ENCODE data around the gene IDI2.
"Not testable (repeated sequence)": the region's sequence is repeated elsewhere in the genome, so short reads cannot be mapped to it uniquely, and the experiment has no call there.

The IDI2 gene

DNA sequence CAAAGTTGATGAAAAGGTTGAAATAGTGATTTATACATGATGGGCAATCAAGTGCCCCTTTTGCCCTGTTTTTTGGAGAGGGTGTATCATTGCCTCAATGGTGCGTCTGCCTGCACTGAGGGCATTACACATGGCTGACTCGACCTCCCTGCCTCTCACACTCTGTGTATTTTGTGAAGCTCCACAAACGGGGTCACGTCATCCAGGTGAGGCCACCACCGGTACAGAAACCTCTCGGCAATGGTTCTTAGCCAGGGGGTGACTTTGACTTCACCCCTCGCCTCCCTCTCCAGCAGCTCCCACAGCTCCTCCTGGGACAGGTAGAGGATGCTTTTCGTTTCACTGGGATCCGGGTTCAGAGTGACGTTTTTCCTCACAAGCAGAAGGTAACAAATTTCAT is 6.3 kb downstream of the IDI2 start:
- DNase-seq, result no peak
- in situ Hi-C loops (cut with HindIII; ENCODE audit: low pct_ligation_motif_present, low pct_unique_long_range_greater_than_20kb, low sequenced_read_pairs), result no loop called here

DNA sequence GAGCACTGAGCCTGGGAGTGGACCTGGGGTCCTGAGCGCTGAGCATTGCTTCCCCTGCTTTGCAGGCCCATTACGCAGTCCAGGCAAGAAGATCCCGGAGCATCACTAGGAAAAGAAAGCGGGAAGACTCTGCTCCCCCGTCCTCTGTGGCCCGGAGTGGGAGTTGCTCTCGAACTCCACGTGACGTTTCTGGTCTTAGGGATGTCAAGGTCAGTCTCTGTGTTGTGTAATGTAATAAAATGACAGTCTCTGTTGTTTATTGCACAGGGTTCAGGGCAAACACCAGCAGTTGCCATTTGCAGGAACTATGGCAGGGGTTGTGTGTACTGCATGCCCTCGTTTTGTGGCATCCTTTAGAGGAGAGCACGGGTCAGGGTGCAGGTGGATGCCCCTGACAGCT is 10.0 kb downstream of the IDI2 start:
- DNase-seq, result no peak
- in situ Hi-C loops (cut with HindIII; ENCODE audit: low pct_ligation_motif_present, low pct_unique_long_range_greater_than_20kb, low sequenced_read_pairs), result no loop called here

DNA sequence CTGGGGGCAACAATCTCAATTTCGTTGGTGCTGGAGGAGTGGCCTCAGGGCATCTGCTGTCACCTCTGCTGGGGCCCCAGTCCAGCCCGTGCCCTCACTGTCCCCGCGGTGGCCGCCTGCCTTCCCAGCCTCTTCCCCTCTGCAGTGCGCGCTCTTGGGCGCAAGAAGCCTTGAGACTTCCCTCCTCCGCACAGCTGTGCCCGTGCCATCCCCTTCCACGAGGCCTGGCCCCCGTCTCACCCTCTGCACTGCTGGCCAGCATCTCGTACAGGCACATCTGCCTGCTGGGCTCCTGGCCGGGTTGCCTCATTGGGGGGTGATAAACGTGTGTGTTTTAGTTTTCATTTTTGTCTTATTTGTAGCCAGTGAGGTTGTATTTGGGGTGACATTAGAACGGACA is 14.0 kb downstream of the IDI2 start:
- in situ Hi-C loops (cut with HindIII; ENCODE audit: low pct_ligation_motif_present, low pct_unique_long_range_greater_than_20kb, low sequenced_read_pairs), result no loop called here

GRCh38 chr10:1010703-1011102 is 15.0 kb downstream of the IDI2 start:
- DNase-seq, result no peak
- in situ Hi-C loops (cut with HindIII; ENCODE audit: low pct_ligation_motif_present, low pct_unique_long_range_greater_than_20kb, low sequenced_read_pairs), result no loop called here

More for the DNA sequence above, 14.0 kb downstream of the IDI2 start:
- DNase-seq, result no peak

- in situ Hi-C loops (cut with HindIII; ENCODE audit: low pct_ligation_motif_present, low pct_unique_long_range_greater_than_20kb, low sequenced_read_pairs); DNase-seq: not testable (repeated sequence)
These were observed 15.7 kb downstream of the IDI2 start for GRCh38 chr10:1009947-1010346.

DNA sequence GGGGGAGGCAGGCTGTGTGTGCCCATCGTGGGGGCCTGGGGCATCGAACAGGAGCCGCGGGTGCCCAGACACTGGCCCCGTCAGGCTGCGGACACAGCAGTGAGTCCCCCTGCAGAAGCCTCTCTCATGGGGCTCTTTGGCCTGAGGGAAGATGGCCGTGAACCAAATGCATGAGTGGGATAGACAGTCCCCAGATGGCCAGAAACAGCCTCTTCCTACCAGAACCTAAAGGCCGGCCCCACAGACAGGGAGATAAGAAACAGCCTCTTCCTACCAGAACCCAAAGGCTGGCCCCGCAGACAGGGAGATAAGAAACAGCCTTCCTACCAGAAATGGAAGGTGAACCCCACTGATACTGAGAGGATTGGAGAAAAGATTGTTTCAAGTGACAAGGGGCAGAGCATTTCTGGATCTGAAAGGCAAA is 16.6 kb downstream of the IDI2 start:
- in situ Hi-C loops (cut with HindIII; ENCODE audit: low pct_ligation_motif_present, low pct_unique_long_range_greater_than_20kb, low sequenced_read_pairs), result no loop called here
- DNase-seq, result no peak

GRCh38 chr10:1007583-1007982 is 18.1 kb downstream of the IDI2 start:
- in situ Hi-C loops (cut with HindIII; ENCODE audit: low pct_ligation_motif_present, low pct_unique_long_range_greater_than_20kb, low sequenced_read_pairs), result no loop called here
- DNase-seq, result no peak

GRCh38 chr10:1006573-1006972 is 19.1 kb downstream of the IDI2 start:
- in situ Hi-C loops (cut with HindIII; ENCODE audit: low pct_ligation_motif_present, low pct_unique_long_range_greater_than_20kb, low sequenced_read_pairs), result no loop called here
- DNase-seq, result no peak

GRCh38 chr10:1003884-1004670 is 21.6 kb downstream of the IDI2 start:
- no peak for DNase-seq
- in situ Hi-C loops (cut with HindIII; ENCODE audit: low pct_ligation_motif_present, low pct_unique_long_range_greater_than_20kb, low sequenced_read_pairs), result no loop called here

GRCh38 chr10:1002425-1003006 is 23.1 kb downstream of the IDI2 start:
- in situ Hi-C loops (cut with HindIII; ENCODE audit: low pct_ligation_motif_present, low pct_unique_long_range_greater_than_20kb, low sequenced_read_pairs), result no loop called here
- no peak for DNase-seq

GRCh38 chr10:997266-998022 is 28.2 kb downstream of the IDI2 start:
- in situ Hi-C loops (cut with HindIII; ENCODE audit: low pct_ligation_motif_present, low pct_unique_long_range_greater_than_20kb, low sequenced_read_pairs), result no loop called here
- no peak for DNase-seq

DNA sequence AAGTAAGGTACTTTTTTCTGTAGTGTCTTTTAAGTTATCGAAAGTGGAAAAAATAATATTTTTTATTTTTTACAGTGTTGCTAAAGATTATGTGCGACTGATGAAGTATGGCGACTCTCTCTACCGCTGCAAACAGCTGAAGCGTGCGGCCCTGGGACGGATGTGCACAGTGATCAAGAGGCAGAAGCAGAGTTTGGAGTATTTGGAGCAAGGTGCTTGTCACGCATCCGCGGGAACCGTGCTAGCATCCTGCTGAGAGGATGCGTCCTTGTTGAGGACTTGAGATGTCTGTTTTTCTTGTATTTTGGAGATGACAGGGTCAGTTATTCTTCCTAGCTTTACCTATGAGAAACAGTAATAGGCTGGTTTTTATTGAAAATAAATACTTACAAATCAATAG is 29.6 kb downstream of the IDI2 start:
- DNase-seq, result no peak
- in situ Hi-C loops (cut with HindIII; ENCODE audit: low pct_ligation_motif_present, low pct_unique_long_range_greater_than_20kb, low sequenced_read_pairs), result no loop called here

GRCh38 chr10:995559-995926 is 30.1 kb downstream of the IDI2 start:
- no peak for DNase-seq
- in situ Hi-C loops (cut with HindIII; ENCODE audit: low pct_ligation_motif_present, low pct_unique_long_range_greater_than_20kb, low sequenced_read_pairs), result no loop called here

DNA sequence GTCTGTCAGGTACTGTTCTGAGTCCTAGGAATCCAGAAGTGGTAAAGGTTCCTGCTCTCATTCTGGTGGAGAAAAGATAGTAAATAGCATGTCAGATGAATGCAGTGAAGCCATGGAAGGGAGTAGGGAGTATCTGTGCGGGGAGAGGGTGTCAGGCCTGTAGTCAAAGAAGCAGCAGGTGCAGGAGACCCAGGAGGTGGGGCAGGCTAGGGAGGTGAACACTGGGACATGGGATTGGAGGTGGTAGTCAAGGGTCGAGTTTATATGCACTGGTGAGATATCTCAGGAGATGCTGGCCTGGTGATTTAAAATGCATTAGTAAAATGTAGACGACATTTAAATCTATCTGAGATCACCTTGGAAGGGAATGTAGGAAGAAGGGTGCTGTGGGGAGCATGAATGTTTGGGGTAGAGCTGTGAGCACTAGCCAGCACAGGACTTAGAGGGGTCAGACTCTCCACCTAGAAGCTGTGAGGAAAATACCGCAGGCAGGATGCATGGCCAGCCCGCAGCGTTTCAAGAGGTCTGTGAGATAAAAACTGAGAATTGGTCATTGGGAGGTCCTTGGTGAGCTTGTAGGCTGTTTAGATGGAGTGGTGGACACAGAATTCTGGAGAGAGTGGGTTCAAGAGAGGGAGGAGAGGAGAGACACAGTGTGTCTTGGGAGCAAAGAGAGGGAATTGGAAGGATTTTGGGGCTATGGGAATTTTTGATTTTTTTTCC is 30.7 kb downstream of the IDI2 start:
- DNase-seq, result no peak
- in situ Hi-C loops (cut with HindIII; ENCODE audit: low pct_ligation_motif_present, low pct_unique_long_range_greater_than_20kb, low sequenced_read_pairs), result no loop called here

DNA sequence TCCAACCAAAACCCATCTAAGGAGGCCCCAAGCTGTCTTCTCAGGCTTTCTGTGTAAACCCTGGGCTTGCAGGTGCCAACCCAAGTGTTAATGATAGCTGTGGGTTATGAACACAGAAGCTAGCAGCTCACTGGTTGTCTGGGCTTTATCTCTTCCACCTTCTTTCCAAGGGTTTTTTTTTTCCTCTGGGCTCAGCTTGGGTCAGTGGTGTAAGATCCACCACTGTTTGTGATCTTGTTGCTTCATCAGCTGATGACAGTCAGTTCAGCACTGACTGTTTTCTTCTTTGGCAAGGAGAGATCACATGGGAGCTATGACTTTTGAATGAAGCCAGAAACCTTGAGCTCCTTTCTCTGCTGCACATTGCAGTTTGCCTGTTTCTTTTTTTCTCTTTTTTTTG is 32.8 kb downstream of the IDI2 start:
- no peak for DNase-seq
- in situ Hi-C loops (cut with HindIII; ENCODE audit: low pct_ligation_motif_present, low pct_unique_long_range_greater_than_20kb, low sequenced_read_pairs), result no loop called here

DNA sequence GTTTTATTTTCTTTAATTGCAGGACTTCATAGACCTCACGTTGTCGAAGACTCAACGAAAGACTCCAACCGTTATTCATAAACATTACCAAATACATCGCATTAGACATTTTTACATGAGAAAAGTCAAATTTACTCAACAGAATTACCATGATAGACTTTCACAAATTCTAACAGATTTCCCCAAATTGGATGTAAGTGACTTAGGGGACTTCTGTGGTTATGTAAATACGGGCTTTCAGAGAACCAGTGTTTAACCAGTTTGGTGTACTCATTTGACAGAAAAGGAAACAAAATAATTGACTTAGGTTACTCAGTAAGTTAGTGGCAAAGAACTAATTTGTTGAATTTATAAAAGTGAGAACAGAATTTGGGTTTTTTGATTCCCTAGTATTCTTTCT is 33.2 kb downstream of the IDI2 start:
- in situ Hi-C loops (cut with HindIII; ENCODE audit: low pct_ligation_motif_present, low pct_unique_long_range_greater_than_20kb, low sequenced_read_pairs), result no loop called here
- DNase-seq, result no peak

GRCh38 chr10:990808-991207 is 34.9 kb downstream of the IDI2 start:
- in situ Hi-C loops (cut with HindIII; ENCODE audit: low pct_ligation_motif_present, low pct_unique_long_range_greater_than_20kb, low sequenced_read_pairs), result no loop called here

GRCh38 chr10:988667-989545 is 36.8 kb downstream of the IDI2 start:
- peak; percentile 15 for DNase-seq
- in situ Hi-C loops (cut with HindIII; ENCODE audit: low pct_ligation_motif_present, low pct_unique_long_range_greater_than_20kb, low sequenced_read_pairs), result no loop called here

More at GRCh38 chr10:990808-991207, 34.9 kb downstream of the IDI2 start:
- DNase-seq, result no peak

Measured in ACHN (cell line).